Panc1 (cell line): ENCODE data around the gene WNT3.

ENCODE experiments used
- POLR2AphosphoS5 ChIP-seq: IDR thresholded peaks from 2 replicates; pipeline ENCODE4 v1.6.1; 2012; ENCODE audit warnings: mild to moderate bottlenecking, low read depth, low read length, moderate library complexity
- SIN3A ChIP-seq: IDR thresholded peaks from 2 replicates; pipeline ENCODE4 v1.6.1; 2012; ENCODE audit warnings: low read depth, mild to moderate bottlenecking, low read length, moderate library complexity, borderline replicate concordance; ENCODE audit not compliant: insufficient read depth
- TF ChIP-seq, protein P1 (sequence below): fragments of 450-650 bp; IDR thresholded peaks from 2 replicates; pipeline ENCODE4 v1.5.1; 2017; ENCODE audit warnings: mild to moderate bottlenecking
- TF ChIP-seq, protein P2 (sequence below), 2 experiments: IDR thresholded peaks; 2 replicates each; pipeline ENCODE4 v1.6.1; 2011 to 2012; ENCODE audit warnings: low read depth in 2 of 2, control low read depth in 1 of 2, low read length in 1 of 2, mild to moderate bottlenecking in 1 of 2, moderate library complexity in 1 of 2; ENCODE audit not compliant: insufficient read depth in 1 of 2

DNA sequence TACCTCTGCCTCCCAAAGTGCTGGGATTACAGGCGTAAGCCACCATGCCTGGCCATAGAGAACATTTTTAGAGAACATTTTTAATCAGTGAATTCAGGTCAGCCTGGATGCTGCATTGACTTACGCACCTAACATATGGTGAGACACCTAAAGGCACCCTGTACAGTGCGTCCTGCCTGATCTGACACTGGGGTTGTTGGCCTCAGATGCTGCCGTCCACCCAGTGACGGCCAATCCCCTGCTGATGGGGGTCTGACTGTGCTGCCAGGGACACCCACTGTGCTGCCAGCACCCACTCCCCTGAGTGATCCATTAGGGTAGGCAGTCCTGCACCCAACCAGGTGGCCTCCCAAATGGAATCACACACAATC, 38.5 kb downstream of the WNT3 start:
- TF ChIP-seq, protein P1, sequence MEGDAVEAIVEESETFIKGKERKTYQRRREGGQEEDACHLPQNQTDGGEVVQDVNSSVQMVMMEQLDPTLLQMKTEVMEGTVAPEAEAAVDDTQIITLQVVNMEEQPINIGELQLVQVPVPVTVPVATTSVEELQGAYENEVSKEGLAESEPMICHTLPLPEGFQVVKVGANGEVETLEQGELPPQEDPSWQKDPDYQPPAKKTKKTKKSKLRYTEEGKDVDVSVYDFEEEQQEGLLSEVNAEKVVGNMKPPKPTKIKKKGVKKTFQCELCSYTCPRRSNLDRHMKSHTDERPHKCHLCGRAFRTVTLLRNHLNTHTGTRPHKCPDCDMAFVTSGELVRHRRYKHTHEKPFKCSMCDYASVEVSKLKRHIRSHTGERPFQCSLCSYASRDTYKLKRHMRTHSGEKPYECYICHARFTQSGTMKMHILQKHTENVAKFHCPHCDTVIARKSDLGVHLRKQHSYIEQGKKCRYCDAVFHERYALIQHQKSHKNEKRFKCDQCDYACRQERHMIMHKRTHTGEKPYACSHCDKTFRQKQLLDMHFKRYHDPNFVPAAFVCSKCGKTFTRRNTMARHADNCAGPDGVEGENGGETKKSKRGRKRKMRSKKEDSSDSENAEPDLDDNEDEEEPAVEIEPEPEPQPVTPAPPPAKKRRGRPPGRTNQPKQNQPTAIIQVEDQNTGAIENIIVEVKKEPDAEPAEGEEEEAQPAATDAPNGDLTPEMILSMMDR: no peak
- TF ChIP-seq POLR2AphosphoS5 (no peak), SIN3A (no peak)
- TF ChIP-seq, protein P2, sequence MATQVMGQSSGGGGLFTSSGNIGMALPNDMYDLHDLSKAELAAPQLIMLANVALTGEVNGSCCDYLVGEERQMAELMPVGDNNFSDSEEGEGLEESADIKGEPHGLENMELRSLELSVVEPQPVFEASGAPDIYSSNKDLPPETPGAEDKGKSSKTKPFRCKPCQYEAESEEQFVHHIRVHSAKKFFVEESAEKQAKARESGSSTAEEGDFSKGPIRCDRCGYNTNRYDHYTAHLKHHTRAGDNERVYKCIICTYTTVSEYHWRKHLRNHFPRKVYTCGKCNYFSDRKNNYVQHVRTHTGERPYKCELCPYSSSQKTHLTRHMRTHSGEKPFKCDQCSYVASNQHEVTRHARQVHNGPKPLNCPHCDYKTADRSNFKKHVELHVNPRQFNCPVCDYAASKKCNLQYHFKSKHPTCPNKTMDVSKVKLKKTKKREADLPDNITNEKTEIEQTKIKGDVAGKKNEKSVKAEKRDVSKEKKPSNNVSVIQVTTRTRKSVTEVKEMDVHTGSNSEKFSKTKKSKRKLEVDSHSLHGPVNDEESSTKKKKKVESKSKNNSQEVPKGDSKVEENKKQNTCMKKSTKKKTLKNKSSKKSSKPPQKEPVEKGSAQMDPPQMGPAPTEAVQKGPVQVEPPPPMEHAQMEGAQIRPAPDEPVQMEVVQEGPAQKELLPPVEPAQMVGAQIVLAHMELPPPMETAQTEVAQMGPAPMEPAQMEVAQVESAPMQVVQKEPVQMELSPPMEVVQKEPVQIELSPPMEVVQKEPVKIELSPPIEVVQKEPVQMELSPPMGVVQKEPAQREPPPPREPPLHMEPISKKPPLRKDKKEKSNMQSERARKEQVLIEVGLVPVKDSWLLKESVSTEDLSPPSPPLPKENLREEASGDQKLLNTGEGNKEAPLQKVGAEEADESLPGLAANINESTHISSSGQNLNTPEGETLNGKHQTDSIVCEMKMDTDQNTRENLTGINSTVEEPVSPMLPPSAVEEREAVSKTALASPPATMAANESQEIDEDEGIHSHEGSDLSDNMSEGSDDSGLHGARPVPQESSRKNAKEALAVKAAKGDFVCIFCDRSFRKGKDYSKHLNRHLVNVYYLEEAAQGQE (IDR thresholded peaks at IDR 0.05; ENCODE audit: insufficient read depth in 1 of 2, low read depth in 2 of 2, low read length in 1 of 2): no peak
